Right atrium auricular region (tissue), 2 donors: ENCODE results near the gene KDM4D. TPM values are rescaled to one million over a fixed set of nuclear protein-coding genes. Genes with fewer than 3 reads are reported as not detected.
A peak's percentile ranks its signal among the peaks of the same experiment; 100 is the strongest.
"Not testable (repeated sequence)": the region's sequence is repeated elsewhere in the genome, so short reads cannot be mapped to it uniquely, and the experiment has no call there.

Experiments
- DNase-seq: peaks from one replicate; pipeline ENCODE4 v3.0.0-alpha.2; 2019; ENCODE audit warnings: low spot score
- H3K27ac ChIP-seq, 2 donors: fragments of 200-600 bp; sonication (generic); 1 replicate in 1 of 2; 2 replicates in 1 of 2; pipeline ENCODE4 v1.5.1; 2016 to 2019
- H3K27me3 ChIP-seq, 2 donors: fragments of 200-600 bp; sonication (generic); one replicate each; pipeline versions ENCODE4 v1.5.1 to v1.6.0; 2017 to 2019
- H3K36me3 ChIP-seq: fragments of 200-600 bp; sonication (generic); one replicate; pipeline ENCODE4 v1.5.1; 2016
- H3K4me1 ChIP-seq, 2 donors: fragments of 200-600 bp; sonication (generic); one replicate each; pipeline versions ENCODE4 v1.5.1 to v1.6.0; 2017 to 2019
- H3K4me3 ChIP-seq, 2 donors: fragments of 200-600 bp; sonication (generic); 1 replicate in 1 of 2; 2 replicates in 1 of 2; pipeline ENCODE4 v1.5.1; 2017 to 2019; ENCODE audit warnings: mild to moderate bottlenecking in 1 of 2, moderate library complexity in 1 of 2
- H3K9me3 ChIP-seq, 2 donors: fragments of 200-600 bp; sonication (generic); one replicate each; pipeline ENCODE4 v1.5.1; 2019
- total RNA-seq, 2 donors: library from RNA; depleted of rRNA; stranded (reverse); fragments of >200 nt; gene quantifications; one replicate each; pipeline ENCODE4 v1.1.0, GENCODE V29; 2016
- TF ChIP-seq, protein P1 (sequence below), 2 donors: fragments of 200-600 bp; sonication (generic); IDR thresholded peaks; one replicate each; pipeline ENCODE4 v1.5.1; 2019; ENCODE audit warnings: antibody characterized with exemption in 2 of 2

KDM4D gene
- total RNA-seq, 2 donors from 2014 or later, result 0.90 to 1.1 TPM

GRCh38 chr11:95028357-95028756, 54.8 kb downstream of the KDM4D start:
- DNase-seq, result no peak
- Histone ChIP-seq H3K27me3 (no peaks in the 10 kb centered on the region), H3K36me3 (no peaks in the 10 kb centered on the region), H3K9me3 (no peaks in the 10 kb centered on the region), H3K4me3 (no peak overlapping the region), H3K27ac (no peak overlapping the region), H3K4me1 (no peaks in the 10 kb centered on the region)
- TF ChIP-seq, protein P1, sequence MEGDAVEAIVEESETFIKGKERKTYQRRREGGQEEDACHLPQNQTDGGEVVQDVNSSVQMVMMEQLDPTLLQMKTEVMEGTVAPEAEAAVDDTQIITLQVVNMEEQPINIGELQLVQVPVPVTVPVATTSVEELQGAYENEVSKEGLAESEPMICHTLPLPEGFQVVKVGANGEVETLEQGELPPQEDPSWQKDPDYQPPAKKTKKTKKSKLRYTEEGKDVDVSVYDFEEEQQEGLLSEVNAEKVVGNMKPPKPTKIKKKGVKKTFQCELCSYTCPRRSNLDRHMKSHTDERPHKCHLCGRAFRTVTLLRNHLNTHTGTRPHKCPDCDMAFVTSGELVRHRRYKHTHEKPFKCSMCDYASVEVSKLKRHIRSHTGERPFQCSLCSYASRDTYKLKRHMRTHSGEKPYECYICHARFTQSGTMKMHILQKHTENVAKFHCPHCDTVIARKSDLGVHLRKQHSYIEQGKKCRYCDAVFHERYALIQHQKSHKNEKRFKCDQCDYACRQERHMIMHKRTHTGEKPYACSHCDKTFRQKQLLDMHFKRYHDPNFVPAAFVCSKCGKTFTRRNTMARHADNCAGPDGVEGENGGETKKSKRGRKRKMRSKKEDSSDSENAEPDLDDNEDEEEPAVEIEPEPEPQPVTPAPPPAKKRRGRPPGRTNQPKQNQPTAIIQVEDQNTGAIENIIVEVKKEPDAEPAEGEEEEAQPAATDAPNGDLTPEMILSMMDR (IDR thresholded peaks at IDR 0.05), result no peak

DNA sequence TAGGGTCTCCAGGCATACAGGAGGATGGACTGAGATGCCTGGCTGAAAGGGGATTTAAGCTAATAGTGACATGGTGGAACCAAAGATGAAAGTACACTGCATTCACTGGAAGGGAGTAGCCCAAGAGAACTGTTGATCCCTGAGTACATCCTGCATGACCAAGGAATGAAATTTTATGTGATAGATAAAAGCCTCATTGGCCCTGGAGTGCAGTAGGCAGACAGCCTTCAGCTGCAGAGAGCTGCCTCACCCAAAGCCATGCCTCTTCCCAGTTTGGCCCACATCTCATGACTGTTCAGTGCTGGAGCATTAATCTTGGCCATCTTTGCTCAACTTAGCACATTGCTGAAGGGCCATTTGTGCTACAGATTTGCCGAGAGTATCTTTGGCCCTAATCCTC, 59.5 kb downstream of the KDM4D start:
- H3K27me3 ChIP-seq, result no peaks in the 10 kb centered on the region
- peaks cover 0 to 4% of the 10 kb centered on the region in 2 donors for H3K9me3 ChIP-seq
- no peaks in the 10 kb centered on the region for H3K4me1 ChIP-seq
- no peak for DNase-seq
- H3K36me3 ChIP-seq, result no peaks in the 10 kb centered on the region
- TF ChIP-seq, protein P1 (IDR thresholded peaks at IDR 0.05), result no peak
- H3K4me3 ChIP-seq, result no peak overlapping the region
- H3K27ac ChIP-seq, result no peak overlapping the region

GRCh38 chr11:95035316-95035715, 61.8 kb downstream of the KDM4D start:
- Histone ChIP-seq H3K4me1 (no peaks in the 10 kb centered on the region), H3K36me3 (no peaks in the 10 kb centered on the region), H3K27me3 (no peaks in the 10 kb centered on the region), H3K4me3 (no peak overlapping the region), H3K9me3 (peaks cover 0 to 6% of the 10 kb centered on the region in 2 donors), H3K27ac (no peak overlapping the region)
- no peak for DNase-seq
- TF ChIP-seq, protein P1 (IDR thresholded peaks at IDR 0.05), result no peak

DNA sequence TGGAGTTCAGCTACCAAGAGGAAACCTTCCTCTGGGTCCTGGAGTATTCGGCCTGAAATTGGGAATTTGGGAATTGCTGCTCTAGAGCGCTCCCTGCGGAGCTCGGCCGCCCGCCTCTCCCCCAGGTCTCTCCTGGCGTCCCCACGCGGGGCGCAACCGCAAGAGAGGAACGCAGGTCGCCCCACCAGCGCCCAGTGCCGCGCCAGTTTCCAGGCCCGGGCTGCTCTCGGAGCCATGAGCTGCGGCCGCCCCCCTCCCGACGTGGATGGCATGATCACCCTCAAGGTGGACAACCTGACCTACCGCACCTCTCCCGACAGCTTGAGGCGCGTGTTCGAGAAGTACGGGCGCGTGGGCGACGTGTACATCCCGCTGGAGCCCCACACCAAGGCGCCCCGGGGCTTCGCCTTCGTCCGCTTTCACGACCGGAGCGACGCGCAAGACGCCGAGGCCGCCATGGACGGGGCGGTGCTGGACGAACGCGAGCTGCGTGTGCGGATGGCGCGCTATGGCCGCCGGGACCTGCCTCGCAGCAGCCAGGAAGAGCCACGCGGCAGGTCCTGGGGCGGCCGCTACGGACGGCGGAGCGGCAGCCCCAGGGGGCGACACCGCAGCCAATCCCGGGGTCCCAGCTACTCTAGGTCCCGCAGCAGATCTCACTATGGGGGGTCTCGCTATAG, 64.0 kb downstream of the KDM4D start:
- DNase-seq, H3K27me3 ChIP-seq, H3K36me3 ChIP-seq, H3K27ac ChIP-seq, H3K4me1 ChIP-seq, H3K9me3 ChIP-seq: not testable (repeated sequence)
- H3K4me3 ChIP-seq, result peak overlapping the region; percentile 16 to 39

DNA sequence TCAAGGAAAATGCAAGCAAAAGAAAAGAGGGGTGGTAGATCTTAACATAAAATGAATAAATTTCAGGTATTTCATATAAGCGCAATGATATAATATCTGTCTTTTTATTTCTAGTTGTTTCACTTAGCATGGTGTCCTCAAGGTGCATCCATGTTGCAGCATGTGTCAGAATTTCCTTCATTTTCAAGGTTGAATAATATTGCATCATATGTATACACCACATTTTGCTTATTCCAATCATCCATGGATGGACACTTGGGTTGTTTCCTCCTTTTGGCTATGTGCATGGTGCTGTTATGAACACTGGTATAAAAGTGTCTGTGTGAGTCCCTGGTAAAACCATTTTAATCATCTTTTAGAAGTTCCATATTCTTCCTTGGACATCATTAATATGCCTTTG, 68.7 kb downstream of the KDM4D start:
- TF ChIP-seq, protein P1 (IDR thresholded peaks at IDR 0.05), result no peak
- no peaks in the 10 kb centered on the region for H3K27me3 ChIP-seq
- H3K9me3 ChIP-seq, result peaks cover 0 to 6% of the 10 kb centered on the region in 2 donors
- H3K4me3 ChIP-seq, result no peak overlapping the region
- no peaks in the 10 kb centered on the region for H3K4me1 ChIP-seq
- no peak for DNase-seq
- no peaks in the 10 kb centered on the region for H3K36me3 ChIP-seq
- H3K27ac ChIP-seq, result no peak overlapping the region

DNA sequence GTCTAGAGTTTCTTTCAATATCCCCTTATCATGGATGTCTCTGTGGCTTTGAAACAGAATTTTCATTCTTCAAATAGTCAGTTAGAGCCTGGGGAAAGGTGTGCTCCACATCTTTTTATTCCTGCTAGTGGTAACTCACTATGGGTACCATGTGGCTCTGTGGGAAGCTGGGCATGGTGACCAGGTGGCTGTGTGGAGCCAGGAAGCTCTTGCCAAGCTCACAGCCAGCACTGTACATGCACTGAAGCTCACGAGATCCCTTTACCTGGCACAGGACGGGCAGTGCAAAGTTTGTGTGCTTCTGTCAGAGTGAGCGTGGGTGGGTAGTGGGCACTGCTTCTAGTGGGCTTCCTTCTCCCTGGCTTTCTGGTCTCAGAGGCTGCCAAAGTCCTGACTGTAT, 69.4 kb downstream of the KDM4D start:
- DNase-seq, result no peak
- H3K9me3 ChIP-seq, result peaks cover 0 to 4% of the 10 kb centered on the region in 2 donors
- H3K27me3 ChIP-seq, result no peaks in the 10 kb centered on the region
- no peak overlapping the region for H3K27ac ChIP-seq
- TF ChIP-seq, protein P1 (IDR thresholded peaks at IDR 0.05), result no peak
- no peaks in the 10 kb centered on the region for H3K4me1 ChIP-seq
- H3K4me3 ChIP-seq, result no peak overlapping the region
- H3K36me3 ChIP-seq, result no peaks in the 10 kb centered on the region
